Activated CD4-positive, alpha-beta T cell treated with anti-CD3 and anti-CD28 coated beads, Interleukin-2, amount 10 ng/mL, durations not matched to agents 7 days and 5 days (primary cell): Measurements from ENCODE around the gene CSNK1A1. TPM values are rescaled to one million over a fixed set of nuclear protein-coding genes. Genes with fewer than 3 reads are reported as not detected.
"Not testable (repeated sequence)": the region's sequence is repeated elsewhere in the genome, so short reads cannot be mapped to it uniquely, and the experiment has no call there.

Experiments used
- CTCF ChIA-PET: fragments of 350-600 bp; sonication (Branson Sonifier 250); formaldehyde crosslinking; loops from one replicate; lab custom pipeline; 2021; ENCODE audit warnings: antibody characterized with exemption; lab: Charles Lee
- POLR2A ChIA-PET: fragments of 350-600 bp; sonication (Branson Sonifier 250); formaldehyde crosslinking; loops from one replicate; lab custom pipeline; 2021; ENCODE audit warnings: antibody characterized with exemption; lab: Charles Lee
- DNase-seq: peaks from one replicate; pipeline ENCODE4 v3.0.0-alpha.2; 2020
- H3K27ac Mint-ChIP-seq: one replicate; pipeline ENCODE4 v1.8.0; 2021; ENCODE audit warnings: mild to moderate bottlenecking, moderate library complexity, mixed read lengths
- H3K27me3 Mint-ChIP-seq: one replicate; pipeline ENCODE4 v1.8.0; 2021; ENCODE audit warnings: mixed read lengths
- H3K36me3 Mint-ChIP-seq: one replicate; pipeline ENCODE4 v1.8.0; 2021; ENCODE audit warnings: low read depth, mixed read lengths
- H3K4me1 Mint-ChIP-seq: one replicate; pipeline ENCODE4 v1.8.0; 2021; ENCODE audit warnings: mixed read lengths
- H3K4me3 Mint-ChIP-seq: one replicate; pipeline ENCODE4 v1.8.0; 2021; ENCODE audit warnings: mild to moderate bottlenecking, moderate library complexity, mixed read lengths
- H3K9me3 Mint-ChIP-seq: one replicate; pipeline ENCODE4 v1.8.0; 2021; ENCODE audit warnings: mixed read lengths
- total RNA-seq, 2 experiments: library from RNA; stranded (reverse); gene quantifications; one replicate each; pipeline ENCODE4 v1.2.3, GENCODE V29; 2021

Gene CSNK1A1
- total RNA-seq, result 100 to 1,000 TPM; 164 to 199 TPM

DNA sequence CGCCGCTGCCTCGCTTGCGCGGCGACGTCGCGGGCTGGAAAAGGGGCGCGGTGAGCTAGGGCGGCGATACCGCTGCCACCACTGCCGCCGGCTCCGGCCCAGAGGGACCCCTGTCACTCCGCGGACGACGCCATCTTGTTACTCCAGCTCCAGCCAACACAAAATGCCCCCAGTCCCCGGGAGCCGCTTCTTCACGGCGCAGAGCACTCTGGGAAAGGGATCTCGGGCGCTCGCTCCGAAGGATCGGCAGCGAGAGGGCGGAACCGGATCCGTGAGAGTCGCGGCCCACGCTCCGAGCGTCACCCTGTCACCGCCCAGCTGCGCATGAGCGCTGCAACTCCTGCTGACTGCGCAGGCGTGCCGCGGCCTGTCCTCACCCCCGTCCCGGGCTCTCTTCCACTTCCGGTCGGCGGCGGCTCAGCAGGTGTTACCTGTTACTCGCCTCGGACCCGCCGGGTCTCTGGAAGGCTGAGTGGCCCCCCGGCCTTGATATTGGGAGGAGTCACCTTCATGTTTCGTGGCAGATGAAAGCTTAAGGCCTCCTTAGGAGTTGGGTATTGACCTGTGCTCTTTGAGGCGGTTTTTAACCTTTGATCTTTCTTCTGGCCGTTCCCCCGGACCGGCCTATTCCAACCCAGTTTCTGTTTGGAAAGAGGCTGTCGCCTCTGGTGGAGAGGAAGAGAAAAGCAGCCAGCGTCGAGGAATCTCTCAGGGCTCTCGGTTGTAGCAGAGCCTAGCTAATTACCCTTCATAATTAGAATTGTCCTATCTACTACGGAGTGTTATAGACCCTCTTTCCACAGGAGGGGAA is at the start of gene CSNK1A1:
TSS of gene CSNK1A1 (minus strand) at position 213 of the 811 bp plus-strand sequence. CDS start 475 bp downstream, outside the sequence.
- Mint-ChIP-seq H3K4me3 (peak within 1 kb of the TSS; percentile 99), H3K4me1 (peaks cover 33% of the 10 kb centered on the region), H3K27me3 (no peaks in the 10 kb centered on the region), H3K27ac (peak within 1 kb of the TSS; percentile 99), H3K36me3 (peaks cover 41% of the 10 kb centered on the region), H3K9me3 (no peaks in the 10 kb centered on the region)
- CTCF ChIA-PET, result interaction anchor here (0.6 to 3.0 kb wide), 23 partner anchors 8 to 359 kb away, joined by 3 to 23 read pairs (median 4); partner anchors contain the start of genes ARHGEF37, GRPEL2 and PCYOX1L
- peak; percentile 98 for DNase-seq
- POLR2A ChIA-PET, result interaction anchor here (1.4 to 1.6 kb wide), 2 partner anchors 11 to 206 kb away, joined by 4 to 6 read pairs; no protein-coding TSS in a partner anchor

DNA sequence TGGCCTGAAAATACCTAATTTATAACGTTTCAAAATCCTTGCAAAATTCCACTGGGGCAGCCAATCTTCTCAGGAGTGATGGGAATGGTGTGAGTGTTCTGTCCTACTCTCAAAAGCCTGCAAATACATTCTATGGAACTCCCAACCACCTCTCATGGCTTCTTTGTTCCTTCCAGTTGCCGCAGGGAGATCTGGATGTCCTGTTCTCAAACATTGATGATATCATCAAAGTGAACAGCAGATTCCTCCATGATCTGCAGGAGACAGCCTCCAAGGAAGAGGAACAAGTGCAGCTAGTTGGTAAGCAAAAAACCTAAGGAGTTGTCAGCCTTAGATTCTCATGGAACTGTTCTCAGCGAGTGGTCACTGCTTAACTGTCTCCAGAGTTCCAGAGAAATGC is 49.7 kb upstream of the CSNK1A1 start:
- H3K4me3 Mint-ChIP-seq, result no peak overlapping the region
- peaks cover 1% of the 10 kb centered on the region for H3K36me3 Mint-ChIP-seq
- peaks cover 3% of the 10 kb centered on the region for H3K27me3 Mint-ChIP-seq
- CTCF ChIA-PET, result interaction anchor here (0.8 to 0.9 kb wide), 2 partner anchors 10 to 19 kb away, joined by 3 to 6 read pairs; partner anchors contain the start of gene ARHGEF37
- no peak for DNase-seq
- H3K27ac Mint-ChIP-seq, result no peak overlapping the region
- H3K9me3 Mint-ChIP-seq, result no peaks in the 10 kb centered on the region
- H3K4me1 Mint-ChIP-seq, result peaks cover 2% of the 10 kb centered on the region
- POLR2A ChIA-PET, result no interaction called here

- POLR2A ChIA-PET, result no interaction called here
- Mint-ChIP-seq H3K27ac (no peak overlapping the region), H3K27me3 (peaks cover 4% of the 10 kb centered on the region), H3K9me3 (no peaks in the 10 kb centered on the region), H3K4me1 (no peaks in the 10 kb centered on the region), H3K36me3 (no peaks in the 10 kb centered on the region), H3K4me3 (no peak overlapping the region)
- DNase-seq, result no peak
- CTCF ChIA-PET, result interaction anchor here (0.5 kb wide), 1 partner anchor 125 kb away, joined by 4 read pairs; no protein-coding TSS in a partner anchor
Observed at GRCh38 chr5:149599375-149599774, 48.1 kb upstream of the CSNK1A1 start.

DNA sequence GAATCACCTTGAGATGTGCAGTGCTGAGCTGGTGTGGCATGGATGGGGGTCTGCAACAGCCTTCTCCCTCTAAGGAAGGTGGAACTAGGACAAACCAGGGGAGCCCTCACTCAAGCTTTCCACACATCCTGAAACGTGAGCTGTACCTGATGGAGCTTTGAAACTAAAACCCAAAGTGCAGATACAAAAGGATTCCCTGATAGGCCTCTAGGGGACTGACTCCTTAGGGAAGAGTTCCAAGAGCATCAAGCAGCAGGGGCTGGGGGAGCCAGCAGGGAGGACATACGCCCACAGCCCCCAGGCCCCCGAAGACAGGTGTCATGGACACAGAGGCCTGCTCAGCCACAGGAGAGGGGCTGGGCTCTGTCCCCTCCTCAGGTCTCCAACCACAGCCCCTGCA is 47.7 kb upstream of the CSNK1A1 start:
- no peak for DNase-seq
- Mint-ChIP-seq H3K27me3 (peaks cover 7% of the 10 kb centered on the region), H3K4me1 (no peaks in the 10 kb centered on the region), H3K4me3 (no peak overlapping the region), H3K27ac (no peak overlapping the region), H3K9me3 (no peaks in the 10 kb centered on the region), H3K36me3 (no peaks in the 10 kb centered on the region)
- ChIA-PET POLR2A (no interaction called here), CTCF (interaction anchor here (0.5 to 0.7 kb wide), 2 partner anchors 16 to 125 kb away, joined by 4 read pairs; no protein-coding TSS in a partner anchor)

DNA sequence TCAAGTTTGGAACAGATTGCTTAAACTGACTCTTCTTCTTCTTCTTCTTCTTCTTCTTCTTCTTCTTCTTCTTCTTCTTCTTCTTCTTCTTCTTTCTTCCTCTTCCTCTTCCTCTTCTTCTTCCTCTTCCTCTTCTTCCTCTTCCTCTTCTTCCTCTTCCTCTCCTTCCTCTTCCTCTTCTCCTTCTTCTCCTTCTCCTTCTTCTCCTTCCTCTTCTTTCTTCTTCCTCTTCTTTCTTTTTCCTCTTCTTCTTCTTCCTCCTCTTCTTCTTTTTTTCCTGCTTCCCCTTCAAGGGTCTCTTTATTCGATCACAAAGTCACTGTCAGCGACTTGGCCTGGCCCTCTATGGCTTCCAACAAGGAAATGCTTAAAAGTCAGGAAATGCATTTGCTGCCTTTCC is 47.0 kb upstream of the CSNK1A1 start:
- H3K27me3 Mint-ChIP-seq, POLR2A ChIA-PET, DNase-seq, H3K36me3 Mint-ChIP-seq, H3K9me3 Mint-ChIP-seq, H3K4me3 Mint-ChIP-seq, H3K4me1 Mint-ChIP-seq, H3K27ac Mint-ChIP-seq: not testable (repeated sequence)
- CTCF ChIA-PET, result interaction anchor here (0.5 to 1.0 kb wide), 4 partner anchors 11 to 84 kb away, joined by 3 to 5 read pairs (median 4); no protein-coding TSS in a partner anchor

- Mint-ChIP-seq H3K9me3 (no peaks in the 10 kb centered on the region), H3K4me1 (no peaks in the 10 kb centered on the region), H3K36me3 (no peaks in the 10 kb centered on the region), H3K4me3 (no peak overlapping the region), H3K27me3 (peaks cover 7% of the 10 kb centered on the region), H3K27ac (no peak overlapping the region)
- CTCF ChIA-PET, result interaction anchor here (0.5 to 1.0 kb wide), 5 partner anchors 10 to 1751 kb away, joined by 3 to 5 read pairs (median 3); no protein-coding TSS in a partner anchor
- POLR2A ChIA-PET, result no interaction called here
- no peak for DNase-seq
Observed at GRCh38 chr5:149597618-149598017, 46.4 kb upstream of the CSNK1A1 start.

GRCh38 chr5:149596712-149597111 is 45.5 kb upstream of the CSNK1A1 start:
- Mint-ChIP-seq H3K36me3 (no peaks in the 10 kb centered on the region), H3K27me3 (peaks cover 6% of the 10 kb centered on the region), H3K4me1 (no peaks in the 10 kb centered on the region), H3K4me3 (no peak overlapping the region), H3K27ac (no peak overlapping the region), H3K9me3 (no peaks in the 10 kb centered on the region)
- DNase-seq, result no peak
- ChIA-PET POLR2A (no interaction called here), CTCF (interaction anchor here (0.6 to 1.2 kb wide), 2 partner anchors 22 to 242 kb away, joined by 3 to 7 read pairs; no protein-coding TSS in a partner anchor)

GRCh38 chr5:149595105-149595504 is 43.9 kb upstream of the CSNK1A1 start:
- H3K27me3 Mint-ChIP-seq, H3K9me3 Mint-ChIP-seq, H3K4me1 Mint-ChIP-seq, DNase-seq, H3K36me3 Mint-ChIP-seq, H3K4me3 Mint-ChIP-seq, H3K27ac Mint-ChIP-seq, POLR2A ChIA-PET, CTCF ChIA-PET: not testable (repeated sequence)

- CTCF ChIA-PET, result interaction anchor here (0.7 to 1.8 kb wide), 2 partner anchors 15 to 24 kb away, joined by 3 to 5 read pairs; no protein-coding TSS in a partner anchor
Observed at GRCh38 chr5:149594206-149594895, 43.1 kb upstream of the CSNK1A1 start.

GRCh38 chr5:149593370-149593769 is 42.1 kb upstream of the CSNK1A1 start:
- CTCF ChIA-PET, result interaction anchor here (1.8 kb wide), 1 partner anchor 14 kb away, joined by 5 read pairs; no protein-coding TSS in a partner anchor
- Mint-ChIP-seq H3K27me3 (peaks cover 4% of the 10 kb centered on the region), H3K27ac (no peak overlapping the region), H3K4me1 (no peaks in the 10 kb centered on the region), H3K9me3 (no peaks in the 10 kb centered on the region), H3K36me3 (no peaks in the 10 kb centered on the region), H3K4me3 (no peak overlapping the region)
- no peak for DNase-seq
- POLR2A ChIA-PET, result no interaction called here

More at GRCh38 chr5:149594206-149594895, 43.1 kb upstream of the CSNK1A1 start:
- Mint-ChIP-seq H3K27me3 (peaks cover 4% of the 10 kb centered on the region), H3K9me3 (no peaks in the 10 kb centered on the region), H3K4me1 (no peaks in the 10 kb centered on the region), H3K27ac (no peak overlapping the region), H3K36me3 (no peaks in the 10 kb centered on the region), H3K4me3 (no peak overlapping the region)
- POLR2A ChIA-PET, result no interaction called here
- no peak for DNase-seq

DNA sequence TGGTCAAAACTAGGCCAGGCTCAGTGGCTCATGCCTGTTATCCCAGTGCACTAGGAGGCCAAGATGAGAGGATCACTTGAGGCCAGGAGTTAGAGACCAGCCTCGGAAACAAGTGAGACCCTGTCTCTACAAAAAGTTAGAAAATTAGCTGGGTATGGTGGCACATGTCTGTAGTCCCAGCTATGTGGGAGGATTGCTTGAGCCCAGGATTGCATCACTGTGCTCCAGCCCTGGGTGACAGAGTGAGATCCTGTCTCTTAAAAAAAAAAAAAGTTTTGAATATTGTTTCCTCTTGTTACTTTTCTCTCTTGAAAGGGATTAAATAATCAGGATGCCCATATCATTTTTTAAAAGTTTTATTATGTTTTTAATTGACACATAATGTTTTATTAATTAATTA is 37.7 kb upstream of the CSNK1A1 start:
- no peaks in the 10 kb centered on the region for H3K9me3 Mint-ChIP-seq
- ChIA-PET CTCF (interaction anchor here (0.7 to 2.9 kb wide), 3 partner anchors 9 to 34 kb away, joined by 3 to 8 read pairs (median 3); no protein-coding TSS in a partner anchor), POLR2A (no interaction called here)
- no peaks in the 10 kb centered on the region for H3K4me1 Mint-ChIP-seq
- no peak for DNase-seq
- no peak overlapping the region for H3K4me3 Mint-ChIP-seq
- H3K36me3 Mint-ChIP-seq, result no peaks in the 10 kb centered on the region
- H3K27ac Mint-ChIP-seq, result no peak overlapping the region
- peaks cover 2% of the 10 kb centered on the region for H3K27me3 Mint-ChIP-seq

GRCh38 chr5:149586708-149587318 is 35.6 kb upstream of the CSNK1A1 start:
- ChIA-PET POLR2A (no interaction called here), CTCF (interaction anchor here (0.9 to 2.9 kb wide), 3 partner anchors 7 to 118 kb away, joined by 3 to 8 read pairs (median 3); no protein-coding TSS in a partner anchor)
- Mint-ChIP-seq H3K4me3 (no peak overlapping the region), H3K27me3 (peaks cover 2% of the 10 kb centered on the region), H3K9me3 (no peaks in the 10 kb centered on the region), H3K36me3 (no peaks in the 10 kb centered on the region), H3K4me1 (no peaks in the 10 kb centered on the region), H3K27ac (no peak overlapping the region)
- DNase-seq, result no peak
